ENCODE measurements around the gene TKT. TPM values are rescaled to one million over a fixed set of nuclear protein-coding genes. Genes with fewer than 3 reads are reported as not detected.

The TKT gene
- total RNA-seq, 1 donor from 2014 or later: 379 TPM

DNA sequence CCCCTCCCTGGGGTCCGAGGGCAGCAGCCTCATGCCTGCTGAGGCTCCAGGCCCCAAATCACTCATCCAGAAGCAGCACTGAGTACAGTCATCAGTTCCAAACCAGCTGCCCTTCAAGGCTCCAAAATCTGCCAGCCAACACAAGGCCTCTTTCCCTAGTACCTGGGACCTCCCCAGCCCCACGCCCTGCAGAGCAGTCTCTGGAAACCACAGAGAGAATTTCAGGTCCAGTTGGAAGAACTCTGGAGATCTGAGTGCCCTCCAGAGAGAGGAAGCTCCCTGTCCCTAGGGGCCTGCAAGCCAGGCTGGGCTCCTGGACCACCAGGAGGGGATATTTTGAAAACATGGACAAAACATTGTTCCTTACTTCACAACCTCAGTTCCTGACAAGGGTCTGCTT is 26.2 kb downstream of the TKT start:
- Mint-ChIP-seq H3K27ac (no peak overlapping the region), H3K9me3 (no peaks in the 10 kb centered on the region), H3K27me3 (no peaks in the 10 kb centered on the region), H3K36me3 (ENCODE audit: low read depth) (peaks cover 57% of the 10 kb centered on the region), H3K4me1 (no peaks in the 10 kb centered on the region), H3K4me3 (no peak overlapping the region)
- no peak for DNase-seq
- intact Hi-C loops (cut with micrococcal nuclease): loop anchor here (10.0 kb wide), 1 partner anchor 115 kb away; the partner anchor contains the start of gene DCP1A

GRCh38 chr3:53229171-53229570 is 26.7 kb downstream of the TKT start:
- Mint-ChIP-seq H3K4me3 (no peak overlapping the region), H3K36me3 (ENCODE audit: low read depth) (peaks cover 55% of the 10 kb centered on the region), H3K9me3 (no peaks in the 10 kb centered on the region), H3K4me1 (no peaks in the 10 kb centered on the region), H3K27me3 (no peaks in the 10 kb centered on the region), H3K27ac (no peak overlapping the region)
- no peak for DNase-seq
- intact Hi-C loops (cut with micrococcal nuclease): loop anchor here (10.0 kb wide), 1 partner anchor 116 kb away; the partner anchor contains the start of gene DCP1A

- intact Hi-C loops (cut with micrococcal nuclease): loop anchor here (10.0 kb wide), 1 partner anchor 117 kb away; the partner anchor contains the start of gene DCP1A
These were observed 27.6 kb downstream of the TKT start for GRCh38 chr3:53227993-53228885.

GRCh38 chr3:53226841-53227407 is 28.9 kb downstream of the TKT start:
- Mint-ChIP-seq H3K4me3 (no peak overlapping the region), H3K4me1 (no peaks in the 10 kb centered on the region), H3K9me3 (no peaks in the 10 kb centered on the region), H3K36me3 (ENCODE audit: low read depth) (peaks cover 45% of the 10 kb centered on the region), H3K27me3 (no peaks in the 10 kb centered on the region), H3K27ac (peak overlapping the region; percentile 16)
- intact Hi-C loops (cut with micrococcal nuclease): loop anchor here (10.0 kb wide), 1 partner anchor 118 kb away; the partner anchor contains the start of gene DCP1A
- DNase-seq: no peak

More at GRCh38 chr3:53227993-53228885, 27.6 kb downstream of the TKT start:
- Mint-ChIP-seq H3K27ac (no peak overlapping the region), H3K27me3 (no peaks in the 10 kb centered on the region), H3K4me3 (no peak overlapping the region), H3K36me3 (ENCODE audit: low read depth) (peaks cover 52% of the 10 kb centered on the region), H3K9me3 (no peaks in the 10 kb centered on the region), H3K4me1 (no peaks in the 10 kb centered on the region)
- no peak for DNase-seq

DNA sequence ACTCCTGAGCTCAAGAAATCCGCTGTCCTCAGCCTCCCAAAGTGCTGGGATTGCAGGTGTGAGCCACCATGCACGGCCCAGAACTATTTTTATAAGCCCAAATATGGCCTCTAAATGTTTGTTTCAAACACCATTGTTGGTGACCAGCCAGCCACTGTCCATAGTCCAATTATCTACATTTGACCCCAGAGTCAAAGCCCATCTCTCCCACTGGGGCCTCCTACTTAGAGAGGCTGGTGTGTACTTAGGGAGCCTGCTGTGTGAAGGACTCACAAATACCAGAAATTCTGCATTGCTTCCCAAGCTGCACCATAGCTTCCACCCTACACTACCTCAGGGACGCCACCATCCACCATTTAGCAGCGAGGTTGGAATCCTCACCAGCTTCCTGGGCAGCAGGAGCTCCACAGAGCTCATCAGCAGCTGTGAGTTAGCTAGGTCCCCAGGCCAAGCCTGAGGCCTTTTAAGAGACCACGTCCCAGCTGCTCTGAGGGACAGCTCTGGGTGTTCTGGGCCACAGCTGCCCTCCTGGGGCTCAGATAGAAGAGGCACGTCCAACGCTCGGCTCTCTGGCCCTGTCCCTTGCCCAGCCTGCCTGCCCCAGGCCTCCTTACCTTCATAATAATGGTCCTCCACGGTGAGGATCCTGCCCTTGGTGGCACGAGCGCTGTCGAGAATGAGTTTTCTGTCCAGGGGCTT is 29.5 kb downstream of the TKT start:
- Mint-ChIP-seq H3K4me1 (no peaks in the 10 kb centered on the region), H3K27ac (no peak overlapping the region), H3K36me3 (ENCODE audit: low read depth) (peaks cover 41% of the 10 kb centered on the region), H3K9me3 (no peaks in the 10 kb centered on the region), H3K27me3 (no peaks in the 10 kb centered on the region), H3K4me3 (no peak overlapping the region)
- no peak for DNase-seq
- intact Hi-C loops (cut with micrococcal nuclease): loop anchor here (10.0 kb wide), 1 partner anchor 119 kb away; the partner anchor contains the start of gene DCP1A

DNA sequence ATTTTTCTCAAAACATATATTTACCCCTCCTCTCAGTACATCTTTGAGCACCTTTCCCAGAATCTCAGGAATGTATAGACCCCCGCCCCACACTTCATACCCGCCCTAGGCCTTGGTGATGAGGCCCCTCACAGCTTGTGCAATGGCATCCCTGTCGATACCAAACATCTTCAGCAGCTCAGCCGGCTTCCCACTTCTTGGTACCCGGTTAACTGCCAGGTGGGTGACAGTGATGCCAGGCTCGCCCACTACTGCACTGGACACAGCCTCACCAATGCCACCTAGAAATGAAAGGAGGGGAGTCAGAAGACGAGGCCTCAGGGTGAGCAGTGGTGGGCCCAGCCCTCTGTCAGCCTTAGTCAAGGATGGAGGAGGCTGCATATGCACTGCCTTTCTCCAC is 30.2 kb downstream of the TKT start:
- no peak for DNase-seq
- intact Hi-C loops (cut with micrococcal nuclease): loop anchor here (10.0 kb wide), 1 partner anchor 119 kb away; the partner anchor contains the start of gene DCP1A

DNA sequence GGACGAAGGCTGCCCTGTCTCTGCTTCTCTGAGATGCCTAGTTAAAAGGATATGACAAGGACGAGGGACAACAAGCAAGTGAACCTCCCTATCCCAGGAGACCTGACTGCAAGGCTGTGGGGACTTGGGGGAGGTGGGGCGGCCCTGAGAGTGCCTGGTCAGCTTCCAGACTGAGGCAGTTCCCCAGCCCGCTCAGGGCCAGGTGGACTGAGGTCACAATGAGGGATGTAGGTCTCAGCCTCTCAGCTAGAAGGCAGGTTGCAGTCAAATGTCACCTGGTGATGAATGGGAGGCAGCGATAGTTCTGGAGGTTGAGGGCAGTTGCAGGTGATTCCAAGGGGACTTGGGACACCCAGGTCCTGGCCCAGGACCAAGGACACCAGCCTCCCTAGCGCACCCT is 30.6 kb downstream of the TKT start:
- Mint-ChIP-seq H3K27ac (no peak overlapping the region), H3K27me3 (no peaks in the 10 kb centered on the region), H3K4me1 (peaks cover under 1% of the 10 kb centered on the region), H3K36me3 (ENCODE audit: low read depth) (peaks cover 36% of the 10 kb centered on the region), H3K4me3 (no peak overlapping the region), H3K9me3 (no peaks in the 10 kb centered on the region)
- DNase-seq: no peak
- intact Hi-C loops (cut with micrococcal nuclease): loop anchor here (10.0 kb wide), 1 partner anchor 120 kb away; the partner anchor contains the start of gene DCP1A

More for the DNA sequence above, 30.2 kb downstream of the TKT start:
- Mint-ChIP-seq H3K4me1 (no peaks in the 10 kb centered on the region), H3K36me3 (ENCODE audit: low read depth) (peaks cover 39% of the 10 kb centered on the region), H3K9me3 (no peaks in the 10 kb centered on the region), H3K27me3 (no peaks in the 10 kb centered on the region), H3K27ac (no peak overlapping the region), H3K4me3 (no peak overlapping the region)

- H3K27ac Mint-ChIP-seq: no peak overlapping the region
- no peaks in the 10 kb centered on the region for H3K27me3 Mint-ChIP-seq
- no peak for DNase-seq
- H3K9me3 Mint-ChIP-seq: no peaks in the 10 kb centered on the region
- peaks cover 5% of the 10 kb centered on the region for H3K4me1 Mint-ChIP-seq
- H3K36me3 Mint-ChIP-seq (ENCODE audit: low read depth): peaks cover 39% of the 10 kb centered on the region
- intact Hi-C loops (cut with micrococcal nuclease): loop anchor here (10.0 kb wide), 1 partner anchor 120 kb away; the partner anchor contains the start of gene DCP1A
- no peak overlapping the region for H3K4me3 Mint-ChIP-seq
These were observed 31.3 kb downstream of the TKT start for GRCh38 chr3:53224536-53224935.

- H3K9me3 Mint-ChIP-seq: no peaks in the 10 kb centered on the region
- intact Hi-C loops (cut with micrococcal nuclease): loop anchor here (10.0 kb wide), 1 partner anchor 121 kb away; the partner anchor contains the start of gene DCP1A
- no peaks in the 10 kb centered on the region for H3K27me3 Mint-ChIP-seq
- H3K4me1 Mint-ChIP-seq: peaks cover 5% of the 10 kb centered on the region
- H3K27ac Mint-ChIP-seq: no peak overlapping the region
- peaks cover 37% of the 10 kb centered on the region for H3K36me3 Mint-ChIP-seq (ENCODE audit: low read depth)
- no peak overlapping the region for H3K4me3 Mint-ChIP-seq
- DNase-seq: no peak
These were observed 31.8 kb downstream of the TKT start for GRCh38 chr3:53224026-53224425.

GRCh38 chr3:53223541-53223966 is 32.3 kb downstream of the TKT start:
- no peaks in the 10 kb centered on the region for H3K27me3 Mint-ChIP-seq
- intact Hi-C loops (cut with micrococcal nuclease): loop anchor here (10.0 kb wide), 1 partner anchor 121 kb away; the partner anchor contains the start of gene DCP1A

DNA sequence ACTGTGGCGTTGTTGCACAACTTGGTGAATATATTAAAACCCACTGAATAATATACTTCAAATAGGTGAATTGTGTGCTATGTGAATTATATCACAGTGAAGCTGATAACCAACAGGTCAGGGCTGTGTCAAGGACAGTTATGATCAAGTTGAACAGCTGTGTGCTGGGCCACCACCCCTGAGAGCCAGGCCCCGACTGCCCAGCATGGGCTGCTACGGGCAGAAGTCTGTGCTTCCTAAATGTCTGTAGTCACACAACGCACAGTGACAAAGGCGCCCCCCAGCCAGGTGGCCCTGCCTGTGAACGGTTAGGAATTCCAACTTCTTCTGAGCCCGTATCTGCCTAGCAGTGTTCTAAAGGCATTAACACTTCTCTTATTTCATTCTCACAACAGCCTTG is 32.8 kb downstream of the TKT start:
- no peaks in the 10 kb centered on the region for H3K9me3 Mint-ChIP-seq
- H3K4me1 Mint-ChIP-seq: peaks cover 5% of the 10 kb centered on the region
- H3K27ac Mint-ChIP-seq: no peak overlapping the region
- no peak overlapping the region for H3K4me3 Mint-ChIP-seq
- H3K27me3 Mint-ChIP-seq: no peaks in the 10 kb centered on the region
- H3K36me3 Mint-ChIP-seq (ENCODE audit: low read depth): peaks cover 30% of the 10 kb centered on the region
- DNase-seq: no peak
- intact Hi-C loops (cut with micrococcal nuclease): loop anchor here (10.0 kb wide), 1 partner anchor 122 kb away; the partner anchor contains the start of gene DCP1A

More at GRCh38 chr3:53223541-53223966, 32.3 kb downstream of the TKT start:
- Mint-ChIP-seq H3K9me3 (no peaks in the 10 kb centered on the region), H3K36me3 (ENCODE audit: low read depth) (peaks cover 33% of the 10 kb centered on the region), H3K4me3 (no peak overlapping the region), H3K4me1 (peaks cover 5% of the 10 kb centered on the region), H3K27ac (no peak overlapping the region)
- DNase-seq: no peak

- intact Hi-C loops (cut with micrococcal nuclease): loop anchor here (10.0 kb wide), 1 partner anchor 122 kb away; the partner anchor contains the start of gene DCP1A
These were observed 33.5 kb downstream of the TKT start for GRCh38 chr3:53222183-53222901.

GRCh38 chr3:53221827-53222182 is 34.0 kb downstream of the TKT start:
- H3K27ac Mint-ChIP-seq: peak overlapping the region; percentile 43
- intact Hi-C loops (cut with micrococcal nuclease): loop anchor here (10.0 kb wide), 1 partner anchor 123 kb away; the partner anchor contains the start of gene DCP1A
- H3K36me3 Mint-ChIP-seq (ENCODE audit: low read depth): peaks cover 22% of the 10 kb centered on the region
- no peaks in the 10 kb centered on the region for H3K27me3 Mint-ChIP-seq
- H3K4me1 Mint-ChIP-seq: peaks cover 5% of the 10 kb centered on the region
- no peak for DNase-seq
- no peak overlapping the region for H3K4me3 Mint-ChIP-seq
- no peaks in the 10 kb centered on the region for H3K9me3 Mint-ChIP-seq

More at GRCh38 chr3:53222183-53222901, 33.5 kb downstream of the TKT start:
- no peak for DNase-seq
- Mint-ChIP-seq H3K36me3 (ENCODE audit: low read depth) (peaks cover 26% of the 10 kb centered on the region), H3K9me3 (no peaks in the 10 kb centered on the region), H3K4me3 (no peak overlapping the region), H3K27ac (no peak overlapping the region), H3K27me3 (no peaks in the 10 kb centered on the region), H3K4me1 (peaks cover 5% of the 10 kb centered on the region)

All from activated CD4-positive, alpha-beta T cell treated with anti-CD3 and anti-CD28 coated beads, Interleukin-2, amount 10 ng/mL, durations not matched to agents 24 days and 14 days (primary cell).